GM12864 (cell line): ENCODE results near the gene TMEM169.

Experiments
- DNase-seq: peaks from one replicate; pipeline ENCODE4 v3.0.0-alpha.2; 2011; ENCODE audit warnings: low read depth
- H3K4me3 ChIP-seq: 2 replicates; pipeline ENCODE4 v1.5.1; 2011; ENCODE audit warnings: mild to moderate bottlenecking, low read depth, low read length, control low read depth
- CTCF ChIP-seq: IDR thresholded peaks from 2 replicates; pipeline ENCODE4 v1.5.1; 2011; ENCODE audit warnings: low read depth, mild to moderate bottlenecking, moderate library complexity, low read length, control low read depth, inconsistent platforms; ENCODE audit errors: missing control alignments

TMEM169 gene

GRCh38 chr2:216081487-216082116 lies at the start of gene TMEM169, which contains the start of gene PECR:
TSS of gene TMEM169 (plus strand) at chr2:216081919. CDS start at chr2:216095964, 14,045 bp downstream.
TSS of gene PECR (minus strand) at chr2:216081809. CDS start at chr2:216081741, 68 bp downstream.
- no peak for TF ChIP-seq CTCF
- peak; percentile 27 for DNase-seq
- peak within 1 kb of the TSS; percentile 92 for H3K4me3 ChIP-seq

- no peak for TF ChIP-seq CTCF
- H3K4me3 ChIP-seq, result peak overlapping the region; percentile 39; the same call in 1 of the 2 replicates
- DNase-seq, result peak; percentile 73
These were observed 49.6 kb upstream of the TMEM169 start for GRCh38 chr2:216031960-216032689.

GRCh38 chr2:216033403-216033802 lies 48.3 kb upstream of the TMEM169 start:
- H3K4me3 ChIP-seq, result no peak overlapping the region; the same call in 1 of the 2 replicates
- DNase-seq, result peak; percentile 57
- TF ChIP-seq CTCF, result no peak

GRCh38 chr2:216034065-216034464 lies 47.7 kb upstream of the TMEM169 start:
- H3K4me3 ChIP-seq, result no peak overlapping the region
- peak; percentile 87 for TF ChIP-seq CTCF
- peak; percentile 82 for DNase-seq

GRCh38 chr2:216039918-216040317 lies 41.8 kb upstream of the TMEM169 start:
- TF ChIP-seq CTCF, result no peak
- H3K4me3 ChIP-seq, result no peak overlapping the region
- DNase-seq, result no peak

- no peak for DNase-seq
- TF ChIP-seq CTCF, result no peak
- H3K4me3 ChIP-seq, result no peak overlapping the region
These were observed 40.3 kb upstream of the TMEM169 start for GRCh38 chr2:216041438-216041837.
